ENCODE data around the gene PFKM.

PFKM gene

DNA sequence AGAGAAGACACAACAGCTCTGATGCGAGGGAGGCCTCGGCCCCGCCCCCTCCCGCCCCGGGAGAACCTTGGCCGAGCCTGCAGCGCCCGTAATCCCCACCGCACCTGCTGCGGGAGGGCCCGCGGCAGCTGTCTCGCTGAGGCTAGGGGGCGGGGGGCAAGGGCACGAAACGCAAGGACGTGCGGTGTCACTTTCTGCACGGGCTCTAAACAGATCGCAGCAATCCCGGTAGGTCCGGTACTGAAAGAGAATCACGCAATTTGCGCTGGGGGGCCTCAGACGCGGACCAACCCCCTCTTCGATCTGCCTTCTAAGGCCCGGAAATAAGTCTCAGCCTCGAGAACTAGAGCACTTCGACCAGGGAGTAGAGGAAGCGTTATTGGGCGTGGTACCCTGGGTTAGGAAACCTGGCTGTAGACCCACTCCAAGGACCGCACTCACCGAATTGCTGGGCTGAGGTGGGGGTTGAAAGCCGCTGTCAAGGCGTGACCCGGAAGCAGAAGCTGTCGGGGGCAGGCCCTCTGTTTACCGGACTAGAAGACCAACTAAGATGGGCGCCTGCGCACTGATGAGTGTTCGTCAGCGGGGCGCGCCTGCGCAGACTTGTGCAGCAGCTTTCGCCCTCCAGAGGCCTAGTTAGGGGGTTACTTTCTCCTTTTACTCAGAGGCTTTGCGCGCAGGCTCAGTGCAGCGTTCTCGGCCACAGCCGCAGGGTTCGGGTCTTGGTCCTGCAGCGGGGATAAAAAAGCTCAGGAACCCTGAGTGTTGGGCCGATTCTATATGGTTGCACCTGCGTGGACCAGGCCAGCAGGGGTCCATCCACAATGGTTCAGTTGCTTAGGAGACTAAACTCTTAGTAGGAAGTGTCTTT lies 38.1 kb downstream of the PFKM start, which contains the start of gene ASB8:
ASB8 (minus strand) TSS at position 498 of the 871 bp plus-strand sequence. CDS start 4,019 bp downstream, outside the sequence.
- peak; percentile 99 for DNase-seq (ENCODE audit: low spot score)

DNA sequence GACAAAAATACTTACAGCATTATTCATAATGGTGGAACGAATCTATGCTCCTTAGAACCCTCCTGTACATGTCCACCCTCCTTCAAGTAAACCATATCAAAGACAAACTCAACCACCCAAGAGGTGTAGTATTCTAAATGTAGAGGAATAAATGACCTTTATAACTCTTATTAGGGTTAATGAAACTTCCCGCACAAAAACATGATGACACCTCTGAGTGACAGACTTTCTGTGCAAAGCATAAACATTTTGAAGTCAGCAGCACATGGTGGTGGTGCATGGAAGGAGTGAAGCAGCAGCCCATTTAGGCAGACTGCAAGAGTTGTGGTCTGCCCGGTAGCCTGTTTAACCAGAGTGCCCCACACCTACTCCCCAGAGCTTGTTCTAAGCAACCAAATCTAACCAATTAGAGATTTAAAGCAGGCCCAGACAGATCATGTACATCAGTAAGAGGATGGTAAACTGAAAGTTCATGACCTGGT lies 38.8 kb downstream of the PFKM start:
- no peak for DNase-seq (ENCODE audit: low spot score)

DNA sequence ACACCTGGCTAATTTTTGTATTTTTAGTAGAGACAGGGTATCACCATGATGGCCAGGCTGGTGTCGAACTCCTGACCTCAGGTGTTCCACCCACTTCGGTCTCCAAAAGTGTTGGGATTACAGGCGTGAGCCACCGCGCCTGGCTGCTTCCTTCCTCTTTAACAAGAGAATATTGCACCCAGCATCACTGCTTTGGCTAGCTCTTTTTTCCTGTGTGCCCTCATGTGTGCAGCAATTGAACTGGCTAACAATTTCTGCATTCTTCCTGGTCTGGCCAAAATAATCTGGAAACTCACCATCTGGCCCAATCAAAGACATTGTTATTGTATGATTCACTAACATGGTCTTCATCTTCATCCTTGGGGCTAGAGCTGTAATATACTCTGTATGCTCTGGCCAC lies 40.9 kb downstream of the PFKM start:
- DNase-seq (ENCODE audit: low spot score): no peak

DNA sequence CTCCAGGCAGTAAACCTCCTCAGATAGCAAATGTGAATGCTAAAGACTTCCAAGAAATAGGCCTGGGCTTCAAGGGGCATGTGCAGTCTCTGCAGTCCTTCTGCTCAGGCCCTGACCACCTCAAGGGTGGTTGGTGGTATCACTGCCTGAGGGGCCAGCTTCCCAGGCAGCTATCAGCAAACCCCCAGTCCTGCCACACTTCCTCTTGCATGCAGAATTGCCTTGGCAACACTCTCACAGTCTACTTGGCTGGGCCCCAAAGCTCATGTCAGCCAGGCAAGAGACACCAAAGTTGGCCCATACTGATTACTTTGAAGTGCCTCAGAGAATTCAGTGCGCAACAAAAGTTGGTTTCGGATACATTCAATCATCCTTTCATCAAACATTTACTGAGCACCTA lies 41.6 kb downstream of the PFKM start:
- no peak for DNase-seq (ENCODE audit: low spot score)

DNA sequence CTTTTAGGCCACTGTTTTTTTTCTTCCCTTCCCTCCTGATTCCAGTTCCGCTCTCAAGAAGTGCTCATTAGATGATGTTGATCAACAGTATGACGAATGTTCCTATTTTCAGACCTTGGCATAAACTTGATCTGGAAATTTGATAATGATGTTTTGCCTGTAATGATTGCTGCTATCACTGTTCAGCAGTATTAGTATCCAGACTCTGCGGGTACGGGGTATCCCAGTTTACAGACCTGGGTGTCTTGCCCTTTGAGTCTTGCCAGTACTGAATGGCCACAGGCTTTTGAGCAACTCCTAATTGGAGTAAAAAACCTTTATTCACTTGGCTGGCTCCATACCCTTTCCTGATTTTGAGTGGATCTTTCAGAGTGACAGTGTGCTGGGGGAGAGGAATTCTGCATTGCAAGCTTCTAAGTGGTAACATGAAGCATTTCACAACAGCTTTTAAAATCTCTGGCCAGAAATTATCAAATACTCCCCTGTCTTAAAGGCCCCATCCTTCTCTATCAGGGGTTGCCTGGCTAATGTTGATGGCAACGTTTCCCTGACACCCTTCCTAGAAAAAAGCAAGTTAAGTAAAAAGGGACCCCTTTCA lies 44.1 kb downstream of the PFKM start:
- DNase-seq (ENCODE audit: low spot score): no peak

DNA sequence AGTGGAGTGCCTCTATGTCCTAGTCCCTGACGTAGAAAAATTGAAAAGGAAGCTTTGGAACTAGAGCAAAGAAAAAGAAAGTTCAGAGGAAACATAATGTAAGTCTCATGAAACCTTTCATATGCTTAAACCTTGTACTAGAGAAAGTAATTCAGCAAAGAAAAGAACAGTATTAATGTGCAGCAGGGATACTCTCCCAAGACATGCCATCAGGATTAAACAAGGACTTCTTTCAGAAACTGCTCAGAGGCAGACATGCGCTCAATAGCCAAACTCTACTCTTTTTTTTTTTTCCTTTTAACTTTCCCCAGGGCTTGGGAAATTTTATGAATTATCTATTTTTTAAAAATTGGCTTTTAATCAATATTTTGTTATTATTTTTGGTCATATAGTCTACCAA lies 45.3 kb downstream of the PFKM start:
- no peak for DNase-seq (ENCODE audit: low spot score)

DNA sequence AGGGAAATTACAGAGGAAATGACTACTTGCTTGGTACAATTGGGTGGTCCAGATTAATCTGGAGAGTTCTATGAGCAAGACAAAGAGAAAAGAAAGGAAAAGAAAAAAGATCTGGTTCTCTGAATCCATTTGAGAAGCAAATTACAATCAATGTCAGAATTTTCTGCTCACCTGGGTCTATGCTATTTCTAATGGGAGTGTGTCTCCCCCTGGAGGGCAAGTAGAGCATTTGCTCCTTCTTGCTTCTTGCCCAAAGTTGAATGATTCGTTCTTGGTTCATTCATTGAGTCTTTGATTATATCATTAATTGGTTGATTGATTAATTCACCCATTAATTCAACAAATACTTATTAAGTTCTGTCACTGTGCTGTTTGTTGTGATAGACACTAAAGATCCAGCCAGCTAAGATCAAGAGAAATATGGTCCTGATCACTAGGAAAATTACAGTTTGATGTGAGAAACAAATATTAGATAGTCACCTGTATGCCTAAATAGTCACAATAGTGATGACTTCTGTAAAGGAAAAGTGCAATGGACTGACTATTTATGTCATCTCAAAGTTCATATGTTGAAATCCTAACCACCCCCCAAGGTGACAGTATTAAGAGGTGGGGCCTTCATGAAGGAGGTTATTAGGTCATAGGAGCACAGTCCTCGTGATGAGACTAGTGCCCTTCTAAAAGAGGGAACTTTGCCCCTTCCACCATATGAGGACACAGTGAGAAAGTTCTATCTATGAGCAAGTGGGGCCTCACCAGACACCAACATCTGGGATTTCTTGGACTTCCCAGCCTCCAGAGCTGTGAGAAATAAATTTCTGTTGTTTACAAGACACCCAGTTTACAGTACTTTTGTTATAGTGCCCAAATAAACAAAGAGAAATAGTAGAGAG lies 46.2 kb downstream of the PFKM start:
- DNase-seq (ENCODE audit: low spot score): peak; percentile 81

DNA sequence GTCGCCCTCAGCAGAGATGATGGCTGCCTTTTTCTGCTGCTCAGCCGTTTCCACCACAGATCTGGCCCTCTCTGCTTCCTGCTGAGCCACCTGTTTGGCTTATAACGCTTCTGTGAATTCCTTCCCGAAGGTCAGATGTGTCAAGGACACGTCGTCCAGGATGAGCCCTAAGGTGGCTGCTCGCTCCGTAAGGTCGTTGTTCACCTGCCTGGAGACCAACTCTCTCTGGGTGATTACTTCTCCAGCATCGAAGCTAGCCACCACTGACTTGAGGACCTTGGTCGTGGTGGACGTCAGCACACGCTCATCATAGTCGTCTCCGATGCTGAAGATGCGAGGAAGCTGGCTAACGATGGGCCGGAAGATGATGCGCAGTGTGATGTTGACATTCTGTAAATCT lies 49.8 kb downstream of the PFKM start:
- DNase-seq (ENCODE audit: low spot score): no peak

DNA sequence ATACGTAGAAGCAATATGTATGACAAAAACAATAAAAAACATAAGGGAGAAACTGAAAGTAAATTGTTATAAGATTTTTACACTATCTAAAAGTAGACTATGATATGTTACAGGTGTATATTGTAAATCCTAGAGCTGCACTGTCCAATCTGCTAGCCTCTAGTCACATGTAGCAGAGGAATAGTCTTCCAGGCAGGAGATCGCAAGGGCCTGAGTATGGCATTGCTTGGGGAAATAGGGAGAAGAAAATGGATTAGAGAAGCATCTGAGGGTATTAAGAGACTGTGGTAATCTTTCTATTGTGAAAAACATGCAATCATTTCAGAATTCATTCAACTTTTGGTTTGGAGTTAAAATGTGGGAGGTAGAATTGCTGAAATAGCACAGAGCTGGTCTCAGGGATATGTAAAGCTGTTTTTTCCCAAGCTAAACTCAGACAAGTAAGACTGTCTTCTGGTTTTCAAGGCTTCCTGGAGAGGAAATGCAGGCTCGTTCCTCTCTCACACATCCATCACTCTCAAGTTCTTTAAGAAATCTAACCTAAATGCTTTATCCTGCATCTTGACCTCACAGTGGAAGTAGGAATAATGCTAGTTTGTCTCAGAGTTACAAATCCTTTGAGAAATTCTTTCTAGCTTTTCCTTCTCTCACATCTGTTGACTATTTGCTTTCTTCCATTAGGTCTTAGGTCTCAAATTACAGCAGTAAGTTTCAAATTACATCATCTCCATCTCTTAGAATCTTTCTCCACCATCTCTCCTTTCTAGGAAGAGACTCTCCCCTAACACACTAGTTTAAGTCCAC lies 56.7 kb downstream of the PFKM start:
- no peak for DNase-seq (ENCODE audit: low spot score)

DNA sequence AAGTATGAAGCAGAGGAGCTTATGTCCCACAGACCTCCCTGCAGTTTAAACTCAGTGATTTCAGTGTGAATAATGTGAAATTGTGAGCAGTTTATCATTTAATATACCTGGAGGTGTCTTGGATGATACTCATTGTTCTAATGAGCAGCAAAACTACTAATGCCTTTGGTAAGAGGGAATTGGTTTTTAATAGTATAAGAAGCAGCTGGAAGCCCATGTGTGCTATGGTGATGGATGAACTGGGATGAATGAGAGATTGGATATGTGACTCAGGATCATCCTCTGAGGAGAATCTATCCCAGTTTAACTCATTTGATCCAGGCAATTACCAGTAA lies 57.2 kb downstream of the PFKM start:
- no peak for DNase-seq (ENCODE audit: low spot score)

DNA sequence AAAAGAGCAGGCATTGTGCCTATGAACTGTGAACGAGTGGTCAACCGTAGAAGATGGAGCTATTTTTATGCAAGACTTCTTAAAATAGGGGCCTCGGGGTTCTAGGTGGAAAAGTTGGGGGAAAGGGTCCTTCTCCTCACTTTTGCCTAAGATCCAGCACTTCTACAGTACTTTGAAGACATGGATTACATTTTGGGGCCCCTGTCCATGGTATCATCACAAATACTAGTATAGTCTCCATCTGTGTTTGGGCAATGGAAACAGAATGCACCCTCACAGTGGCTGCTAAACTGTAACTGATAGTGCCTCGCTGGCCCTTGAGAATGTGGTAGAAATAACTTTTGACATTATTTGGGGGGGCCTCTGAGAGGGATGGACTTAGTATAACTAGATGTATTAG lies 58.8 kb downstream of the PFKM start:
- no peak for DNase-seq (ENCODE audit: low spot score)

DNA sequence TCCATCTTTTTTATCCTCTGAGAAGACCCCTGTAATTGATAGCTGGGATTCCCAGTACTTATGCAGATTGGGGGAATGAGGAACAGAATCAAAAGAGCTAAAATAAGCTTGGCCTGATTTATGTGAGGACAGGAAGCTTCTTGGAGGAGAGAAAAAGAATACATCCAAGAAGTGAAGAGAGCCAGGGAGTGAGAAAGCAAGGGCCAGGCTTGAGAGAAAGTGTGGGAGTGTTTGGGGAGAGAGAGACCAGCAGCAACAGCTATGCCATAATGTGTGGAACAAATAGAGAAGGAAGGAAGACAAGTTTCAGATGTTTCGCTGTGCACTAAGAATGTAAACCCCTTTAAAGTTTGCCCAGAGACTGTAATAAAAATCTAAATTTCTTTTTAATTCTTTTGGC lies 60.3 kb downstream of the PFKM start:
- DNase-seq (ENCODE audit: low spot score): no peak

DNA sequence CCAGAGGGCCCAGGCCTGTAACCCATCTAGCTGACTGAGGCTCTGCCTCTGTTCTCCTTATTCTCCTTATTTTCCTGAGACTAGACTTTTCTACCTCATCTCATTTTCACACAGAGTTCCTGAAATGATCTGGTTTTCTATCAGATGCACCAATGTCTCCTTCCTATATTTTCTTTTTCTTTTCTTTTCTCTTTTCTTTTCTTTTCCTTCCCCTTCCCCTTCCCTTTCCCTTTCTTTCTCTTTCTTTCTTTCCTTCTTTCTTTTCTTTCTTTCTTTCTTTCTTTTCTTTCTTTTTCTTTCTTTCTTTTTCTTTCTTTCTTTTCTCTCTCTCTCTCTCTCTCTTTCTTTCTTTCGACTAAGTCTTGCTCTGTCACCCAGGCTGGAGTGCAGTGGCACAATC lies 61.3 kb downstream of the PFKM start:
- DNase-seq (ENCODE audit: low spot score): no peak

DNA sequence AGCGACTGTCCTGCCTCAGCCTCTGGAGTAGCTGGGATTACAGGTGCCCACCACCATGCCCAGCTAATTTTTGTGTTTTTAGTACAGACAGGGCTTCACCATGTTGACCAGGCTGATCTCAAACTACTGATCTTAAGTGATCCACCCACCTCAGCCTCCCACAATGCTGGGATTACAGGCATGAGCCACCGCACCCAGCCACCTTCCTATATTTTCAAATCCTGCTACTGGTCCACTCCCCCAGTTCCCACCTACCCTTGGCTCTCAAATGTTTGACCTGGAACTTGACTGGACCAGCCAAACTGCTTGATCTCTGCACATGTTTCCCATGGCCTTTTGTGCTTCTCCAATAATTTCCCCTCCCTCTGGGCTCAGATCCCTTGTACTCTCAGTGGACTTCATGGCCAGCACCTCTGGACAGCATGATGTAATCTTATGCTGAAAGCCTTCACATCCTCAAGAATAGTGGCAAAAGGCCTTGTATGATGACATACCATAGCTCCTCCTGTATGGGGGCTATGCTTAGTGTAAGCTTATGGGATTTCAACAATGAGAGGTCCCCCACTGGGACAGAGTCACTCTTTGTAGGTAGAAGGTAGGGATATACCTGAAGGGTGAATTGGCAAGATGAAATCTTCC lies 61.8 kb downstream of the PFKM start:
- no peak for DNase-seq (ENCODE audit: low spot score)

DNA sequence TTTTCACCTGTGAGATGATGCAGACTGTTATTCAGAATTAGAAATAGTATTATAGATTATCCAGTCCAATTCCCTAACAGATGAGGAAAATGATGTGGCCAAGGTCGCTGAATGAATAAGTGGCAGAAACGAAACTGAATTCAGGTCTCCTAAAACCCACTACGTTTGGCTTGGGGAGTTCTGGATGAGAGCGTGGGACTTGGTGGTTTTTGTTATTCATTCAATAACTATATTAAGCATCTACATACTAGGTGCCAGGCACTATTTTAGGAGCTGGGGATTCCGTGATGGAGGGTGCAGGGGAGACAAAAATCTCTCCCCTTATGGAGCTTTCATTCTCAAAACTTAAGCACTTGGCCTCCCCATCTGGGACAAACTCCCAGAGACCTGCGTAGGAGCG lies 63.5 kb downstream of the PFKM start:
- no peak for DNase-seq (ENCODE audit: low spot score)

DNA sequence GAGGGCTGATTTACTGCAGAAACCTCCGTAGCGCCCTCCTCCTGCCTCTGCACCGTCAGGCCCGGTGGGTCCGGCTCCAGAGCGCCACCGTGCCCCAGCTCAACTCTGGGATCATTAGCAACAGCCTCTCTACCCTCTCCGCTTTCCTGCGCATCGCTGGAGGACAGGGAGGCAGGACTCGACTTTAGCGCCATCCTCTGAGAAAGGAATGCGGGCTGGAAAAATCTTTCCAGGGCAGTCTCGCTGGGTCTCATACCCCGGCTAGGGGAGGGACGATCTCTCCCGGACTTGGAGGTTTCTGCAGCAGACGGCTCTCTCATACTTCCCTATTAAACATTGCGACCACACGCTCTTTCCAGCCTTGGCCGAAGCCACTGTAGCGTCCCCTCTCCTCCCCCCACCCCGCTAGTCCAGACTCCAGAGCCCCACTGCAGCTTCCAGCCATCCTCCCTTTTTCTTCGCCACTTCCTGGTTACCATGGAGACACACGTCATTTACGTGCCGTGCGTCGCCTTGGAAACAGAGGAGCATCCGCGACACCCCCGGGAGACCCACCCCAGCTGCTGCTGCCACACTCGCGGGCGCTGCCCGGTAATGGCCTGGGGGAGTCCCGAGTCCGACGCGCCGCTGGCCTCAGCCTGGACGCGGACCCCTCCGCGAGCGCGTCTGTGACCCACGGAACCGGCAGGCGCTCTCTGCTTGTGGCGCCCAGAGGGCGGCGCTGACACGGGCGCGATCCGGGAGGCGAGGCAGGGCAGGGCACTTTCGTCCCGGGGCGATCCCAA lies 64.1 kb downstream of the PFKM start, which contains the start of gene CCDC184:
CCDC184 (plus strand) TSS at position 554 of the 785 bp plus-strand sequence. CDS start 479 bp downstream, outside the sequence.
- peak; percentile 94 for DNase-seq (ENCODE audit: low spot score)

DNA sequence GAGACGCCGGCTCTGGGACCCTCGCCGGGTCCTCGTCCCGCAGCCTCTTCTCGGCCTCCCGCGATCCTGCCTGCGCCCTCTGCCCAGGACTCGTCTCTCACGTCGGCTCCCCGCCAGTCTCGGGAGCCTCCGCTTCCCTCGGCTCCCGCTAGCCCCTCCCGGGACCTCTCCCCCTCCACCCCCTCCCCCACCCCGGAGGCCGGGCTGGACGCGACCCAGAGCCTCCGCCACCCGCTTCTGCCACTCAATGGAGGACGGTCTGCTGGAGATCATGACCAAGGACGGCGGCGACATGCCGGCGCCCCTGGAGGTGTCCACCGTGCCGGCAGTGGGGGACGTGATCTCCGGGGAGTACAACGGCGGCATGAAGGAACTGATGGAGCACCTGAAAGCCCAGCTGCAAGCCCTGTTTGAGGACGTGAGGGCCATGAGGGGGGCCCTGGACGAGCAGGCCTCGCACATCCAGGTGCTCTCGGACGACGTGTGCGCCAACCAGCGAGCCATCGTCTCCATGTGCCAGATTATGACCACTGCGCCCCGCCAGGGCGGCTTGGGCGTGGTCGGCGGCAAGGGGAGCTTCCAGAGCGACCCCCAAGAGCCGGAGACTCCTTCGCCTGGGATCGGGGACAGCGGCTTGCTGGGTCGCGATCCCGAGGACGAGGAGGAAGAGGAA lies 64.8 kb downstream of the PFKM start:
- no peak for DNase-seq (ENCODE audit: low spot score)

DNA sequence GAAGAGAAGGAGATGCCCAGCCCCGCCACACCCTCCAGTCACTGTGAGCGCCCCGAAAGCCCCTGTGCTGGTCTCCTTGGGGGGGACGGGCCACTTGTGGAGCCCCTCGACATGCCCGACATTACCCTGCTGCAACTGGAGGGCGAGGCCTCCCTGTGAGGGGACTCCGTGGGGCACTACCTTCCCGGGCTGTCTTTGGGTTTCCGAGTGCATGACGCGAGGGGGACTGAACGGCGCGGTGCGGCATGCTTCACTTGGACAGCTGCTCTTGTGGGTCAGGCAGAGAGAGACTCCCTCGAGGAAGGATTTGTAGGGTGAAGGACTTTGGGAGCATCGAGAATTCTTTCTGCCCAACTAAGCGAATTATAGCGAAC lies 65.4 kb downstream of the PFKM start:
- DNase-seq (ENCODE audit: low spot score): no peak

DNA sequence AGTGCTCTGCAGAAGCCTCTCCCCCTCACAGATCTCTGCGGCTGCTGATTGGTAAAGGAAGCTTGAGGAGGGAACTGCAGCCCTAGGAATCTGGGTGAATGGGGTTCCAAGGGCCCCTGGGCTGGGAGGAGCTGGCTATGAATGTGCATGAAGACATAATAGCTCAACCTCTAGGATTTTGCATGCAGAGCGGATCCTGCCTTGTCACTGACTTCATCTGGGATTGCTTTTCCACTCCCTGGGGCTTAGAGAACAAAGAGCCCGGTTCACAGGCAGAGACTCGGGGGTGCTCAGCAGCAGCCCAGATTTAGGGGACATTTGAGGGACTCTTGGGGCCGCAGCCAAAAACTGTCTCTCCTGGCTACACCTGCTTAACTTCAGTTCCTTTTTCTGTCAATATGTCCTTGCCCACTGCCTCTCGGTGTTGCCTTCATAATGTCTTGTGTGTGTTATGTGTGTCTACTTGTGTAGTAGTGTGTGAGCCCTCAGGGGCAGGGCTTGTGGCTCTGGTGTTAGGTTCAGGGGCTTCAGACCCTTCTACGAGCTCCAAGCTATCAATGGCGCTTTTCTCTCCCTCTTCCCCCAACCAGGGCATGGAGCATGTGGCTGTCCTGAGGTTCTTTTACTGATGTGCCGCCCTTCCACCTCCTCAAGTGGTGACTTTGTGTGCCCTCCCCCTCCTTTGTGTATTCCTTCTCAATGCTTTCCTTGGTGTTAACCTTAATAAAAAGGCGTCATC lies 66.2 kb downstream of the PFKM start:
- DNase-seq (ENCODE audit: low spot score): peak; percentile 77
